Small intestine (tissue), 7 donors: ENCODE results near the gene SBNO2. TPM values are rescaled to one million over a fixed set of nuclear protein-coding genes. Genes with fewer than 3 reads are reported as not detected.
"Not testable (repeated sequence)": the region's sequence is repeated elsewhere in the genome, so short reads cannot be mapped to it uniquely, and the experiment has no call there.

Experiments
- DNase-seq, 2 donors: peaks; one replicate each; pipeline versions ENCODE4 v3.0.0 to v3.0.0-alpha.2; 2013
- FAIRE-seq: peaks from 2 replicates; lab custom pipeline; 2012; peaks lifted over from hg19 to GRCh38; lab: Jason Lieb, UNC
- H3K27ac ChIP-seq, 3 donors: one replicate each; pipeline ENCODE4 v1.5.1; 2013; ENCODE audit warnings: low read length in 2 of 3, mild to moderate bottlenecking in 2 of 3, control low read depth in 1 of 3, inconsistent platforms in 1 of 3, low read depth in 1 of 3, moderate library complexity in 1 of 3
- H3K27me3 ChIP-seq, 3 donors: one replicate each; pipeline ENCODE4 v1.6.1; 2013; ENCODE audit warnings: low read length in 3 of 3, inconsistent platforms in 1 of 3; ENCODE audit not compliant: control insufficient read depth in 3 of 3, insufficient read depth in 3 of 3
- H3K36me3 ChIP-seq, 3 donors: one replicate each; pipeline ENCODE4 v1.6.1; 2013; ENCODE audit warnings: low read length in 3 of 3, inconsistent platforms in 1 of 3, low read depth in 1 of 3, mild to moderate bottlenecking in 1 of 3, moderate library complexity in 1 of 3; ENCODE audit not compliant: control insufficient read depth in 3 of 3, insufficient read depth in 2 of 3
- H3K4me1 ChIP-seq, 3 donors: one replicate each; pipeline ENCODE4 v1.6.1; 2013; ENCODE audit warnings: low read length in 2 of 3, inconsistent platforms in 1 of 3, low read depth in 1 of 3, mild to moderate bottlenecking in 1 of 3, moderate library complexity in 1 of 3; ENCODE audit not compliant: control insufficient read depth in 3 of 3, insufficient read depth in 2 of 3
- H3K4me3 ChIP-seq, 3 donors: one replicate each; pipeline ENCODE4 v1.5.1; 2013; ENCODE audit warnings: low read length in 3 of 3, control low read depth in 1 of 3, inconsistent platforms in 1 of 3, low read depth in 1 of 3, mild to moderate bottlenecking in 1 of 3, moderate library complexity in 1 of 3
- H3K9me3 ChIP-seq, 2 donors: one replicate each; pipeline ENCODE4 v1.6.1; 2013; ENCODE audit warnings: low read depth in 1 of 2, low read length in 1 of 2; ENCODE audit not compliant: control insufficient read depth in 2 of 2, insufficient read depth in 1 of 2
- WGBS, 3 donors: extraction: QIAGEN DNeasy Blood & Tissue Kit; methylation state at CpG; one replicate each; pipeline ENCODE4 v1.1.7; 2013; 5-methylcytosine and 5-hydroxymethylcytosine counted together
- polyA plus RNA-seq, 4 donors: library from polyadenylated mRNA; stranded (reverse) in 3 of 4; unstranded in 1 of 4; fragments of 200-250 nt in 3 of 4; fragments of 120-200 nt in 1 of 4; gene quantifications; one replicate each; pipeline versions ENCODE4 v1.2.1 to v1.2.3, GENCODE V29; 2013
- donor health status: healthy with polysubstance abuse.
- donor health status: control.
- donor health status: control.
- donor health status: Bipolar disorder and iron deficiency.
- donor health status: healthy.

The SBNO2 gene
- polyA plus RNA-seq, 4 donors = 19.7 to 32.1 (median 21.6) TPM

DNA sequence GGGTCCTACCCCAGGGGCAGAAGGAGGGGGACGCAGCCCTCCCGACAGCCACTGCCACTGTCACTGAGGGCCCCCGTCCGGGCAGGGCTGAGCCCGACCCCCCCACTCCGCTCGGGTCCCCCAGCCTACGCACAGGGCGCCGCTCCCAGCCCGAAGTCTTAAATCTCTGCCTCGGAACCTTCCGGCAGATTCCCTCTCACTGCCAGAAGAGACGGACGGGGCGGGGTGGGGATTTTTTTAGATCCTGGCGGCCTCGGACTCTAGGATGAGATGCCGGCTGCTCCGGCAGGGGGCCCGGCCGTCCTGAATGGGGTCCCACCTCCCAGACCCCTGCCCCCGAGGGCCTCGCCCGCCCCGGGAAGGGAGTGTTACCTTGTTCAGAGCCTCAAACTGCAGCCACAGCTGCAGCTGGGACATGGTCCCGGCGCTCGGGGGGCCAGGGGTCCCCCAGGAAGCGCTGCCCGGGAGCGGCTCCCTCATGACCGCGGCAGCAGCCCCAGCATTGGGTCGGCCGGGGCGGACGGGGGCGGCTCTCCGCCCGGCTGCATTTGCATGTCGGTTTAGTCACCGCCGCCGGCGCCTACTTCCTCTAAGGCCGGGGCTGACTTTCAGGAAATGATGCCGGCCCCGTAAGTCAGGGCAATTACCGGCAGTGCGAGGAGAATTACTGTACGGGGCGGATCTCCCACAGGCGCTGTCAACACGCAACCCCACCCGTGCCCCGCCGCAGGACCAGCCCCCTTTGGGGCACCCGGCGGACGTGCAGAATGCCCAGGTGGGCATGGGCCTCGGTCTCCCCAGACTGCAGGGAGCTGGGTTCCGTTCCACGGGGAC is 42.1 kb downstream of the SBNO2 start:
- peak overlapping the region; percentile 77 to 99 (median 80) for H3K27ac ChIP-seq
- WGBS, 3 donors = 1 to 6% (median 1%) methylated on average over 58 to 64 of the region's 64 CpGs
- FAIRE-seq = no peak
- peaks cover 3 to 68% (median 5%) of the 10 kb centered on the region in 3 donors for H3K36me3 ChIP-seq
- H3K9me3 ChIP-seq = no peaks in the 10 kb centered on the region
- H3K4me3 ChIP-seq = peak overlapping the region; percentile 56 to 84 (median 74)
- no peaks in the 10 kb centered on the region for H3K27me3 ChIP-seq
- DNase-seq = peak; percentile 91 to 94
- peaks cover 3 to 42% (median 15%) of the 10 kb centered on the region in 3 donors for H3K4me1 ChIP-seq

DNA sequence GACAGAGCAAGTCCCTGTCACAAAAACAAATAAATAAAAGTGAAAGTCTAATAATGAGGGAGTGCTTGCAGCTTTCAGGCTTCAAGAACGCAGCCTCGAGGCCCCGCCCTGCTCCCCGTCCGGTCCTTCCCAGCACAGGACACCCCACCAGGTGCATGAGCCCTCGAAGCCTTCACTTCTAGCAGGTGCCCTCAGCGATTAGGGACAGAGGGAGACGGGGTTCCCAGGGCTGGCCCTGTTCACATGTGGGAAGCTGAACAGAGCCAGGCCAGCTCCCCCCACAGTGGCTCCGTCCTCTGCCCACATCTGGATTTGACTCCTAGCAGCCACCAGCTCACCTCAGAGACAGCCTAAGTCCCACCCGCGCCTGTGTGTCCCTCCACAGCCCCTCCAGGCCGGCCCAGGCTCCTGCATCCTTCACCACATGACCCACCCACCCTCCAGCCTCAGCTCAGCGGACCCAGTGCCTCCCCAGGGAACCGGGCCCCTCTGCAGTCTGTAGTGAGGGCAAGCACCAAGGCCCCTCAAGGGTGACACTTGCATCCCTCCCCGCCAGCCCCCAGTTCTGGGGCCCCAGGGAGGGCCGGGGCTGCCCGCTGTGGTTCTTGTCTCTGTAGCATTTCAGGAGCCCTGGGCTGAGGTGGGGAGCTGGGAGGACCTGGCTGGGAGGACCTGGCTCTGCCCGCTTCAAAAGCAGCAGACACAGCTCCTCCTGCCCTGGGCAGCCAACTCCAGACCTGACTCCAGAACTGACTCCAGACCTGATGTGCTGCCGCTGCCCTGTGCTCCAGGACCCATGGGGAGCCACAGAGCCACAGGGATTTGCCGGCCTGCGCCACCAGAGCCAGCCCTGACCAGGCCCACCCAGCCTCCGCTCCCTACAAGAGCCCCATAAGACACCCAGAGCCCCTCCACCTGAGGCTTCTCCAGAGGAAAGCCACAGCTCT is 43.0 kb downstream of the SBNO2 start:
- peak overlapping the region; percentile 56 to 84 (median 74) for H3K4me3 ChIP-seq
- no peaks in the 10 kb centered on the region for H3K27me3 ChIP-seq
- peak overlapping the region; percentile 77 to 99 (median 80) for H3K27ac ChIP-seq
- peaks cover 8 to 70% (median 10%) of the 10 kb centered on the region in 3 donors for H3K36me3 ChIP-seq
- no peaks in the 10 kb centered on the region for H3K9me3 ChIP-seq
- peaks cover 3 to 34% (median 9%) of the 10 kb centered on the region in 3 donors for H3K4me1 ChIP-seq
- FAIRE-seq (no peak), DNase-seq (peak in 1 of 2 donors; percentile 51)
- WGBS, 3 donors = 20 to 34% (median 32%) methylated on average over 22 of the region's 22 CpGs

DNA sequence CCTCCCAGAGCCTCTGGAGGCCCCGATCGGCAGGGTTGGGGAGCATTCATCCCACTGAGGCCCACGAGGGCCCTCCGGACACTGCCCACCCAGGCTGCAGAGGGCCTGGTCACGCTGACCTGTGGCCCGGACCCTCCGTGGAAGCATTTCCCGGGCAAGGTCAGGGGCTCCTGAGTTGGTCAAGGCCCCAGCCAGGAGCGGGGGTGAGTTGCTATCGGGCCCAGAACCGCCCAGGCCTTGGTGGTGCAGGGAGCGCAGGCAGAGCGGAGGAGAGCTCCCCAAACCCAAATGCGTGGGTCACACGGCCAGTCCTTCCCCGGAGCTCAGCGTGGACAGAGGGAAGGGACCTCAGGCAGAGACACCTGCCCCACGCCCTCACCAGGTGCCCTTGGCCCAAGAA is 44.5 kb downstream of the SBNO2 start:
- WGBS, 3 donors = 94% methylated on average over 15 to 18 of the region's 18 CpGs

DNA sequence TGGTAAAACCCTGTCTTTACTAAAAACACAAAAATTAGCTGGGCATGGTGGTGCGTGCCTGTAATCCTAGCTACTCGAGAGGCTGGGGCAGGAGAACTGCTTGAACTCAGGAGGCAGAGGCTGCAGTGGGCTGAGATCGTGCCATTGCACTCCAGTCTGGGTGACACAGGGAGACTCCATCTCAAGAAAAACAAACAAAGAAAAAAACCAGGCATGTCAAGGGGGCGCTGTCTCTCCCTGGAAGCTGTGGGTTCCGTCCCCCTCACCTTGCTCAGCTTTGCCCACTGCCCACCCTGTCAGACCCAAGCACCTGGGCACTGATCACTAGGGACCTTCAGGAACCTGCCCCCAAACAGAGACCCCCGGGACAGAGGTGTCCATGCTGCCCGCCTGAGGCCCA is 45.0 kb downstream of the SBNO2 start:
- Histone ChIP-seq H3K4me1 (peaks cover 3 to 26% (median 9%) of the 10 kb centered on the region in 3 donors), H3K36me3 (peaks cover 8 to 75% (median 18%) of the 10 kb centered on the region in 3 donors)
- FAIRE-seq, H3K4me3 ChIP-seq, DNase-seq, H3K27ac ChIP-seq, H3K27me3 ChIP-seq, H3K9me3 ChIP-seq: not testable (repeated sequence)
- 93 to 94% (median 94%) methylated on average over 7 of the region's 7 CpGs for WGBS, 3 donors

More for the DNA sequence above, 44.5 kb downstream of the SBNO2 start:
- Histone ChIP-seq H3K4me1 (peaks cover 3 to 26% (median 9%) of the 10 kb centered on the region in 3 donors), H3K9me3 (no peaks in the 10 kb centered on the region), H3K27me3 (no peaks in the 10 kb centered on the region), H3K36me3 (peaks cover 8 to 75% (median 17%) of the 10 kb centered on the region in 3 donors), H3K27ac (no peak overlapping the region), H3K4me3 (no peak overlapping the region)
- DNase-seq (no peak), FAIRE-seq (no peak)

DNA sequence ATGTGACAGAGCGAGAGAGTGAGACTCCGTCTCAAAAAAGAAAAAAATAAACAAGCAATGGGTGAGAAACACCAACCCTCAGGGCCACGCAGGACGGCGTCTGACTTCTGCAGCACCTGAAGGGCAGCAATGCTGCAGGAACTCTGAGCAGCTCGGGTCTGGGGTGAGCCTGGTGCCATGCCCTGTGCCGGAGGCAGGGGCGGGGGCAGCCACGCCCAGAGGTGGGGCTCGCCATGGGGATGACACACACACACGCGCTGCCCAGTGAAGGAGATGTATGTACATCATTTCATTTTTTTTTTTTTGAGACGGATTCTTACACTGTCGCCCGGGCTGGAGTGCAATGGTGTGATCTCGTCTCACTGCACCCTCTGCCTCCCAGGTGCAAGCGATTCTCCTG is 46.0 kb downstream of the SBNO2 start:
- H3K4me3 ChIP-seq = no peak overlapping the region
- DNase-seq (no peak), FAIRE-seq (no peak)
- WGBS, 3 donors = 82 to 92% (median 89%) methylated on average over 16 to 17 of the region's 17 CpGs
- peaks cover 3 to 23% (median 5%) of the 10 kb centered on the region in 3 donors for H3K4me1 ChIP-seq
- H3K27me3 ChIP-seq = no peaks in the 10 kb centered on the region
- no peaks in the 10 kb centered on the region for H3K9me3 ChIP-seq
- H3K27ac ChIP-seq = no peak overlapping the region
- H3K36me3 ChIP-seq = peaks cover 17 to 75% (median 26%) of the 10 kb centered on the region in 3 donors

DNA sequence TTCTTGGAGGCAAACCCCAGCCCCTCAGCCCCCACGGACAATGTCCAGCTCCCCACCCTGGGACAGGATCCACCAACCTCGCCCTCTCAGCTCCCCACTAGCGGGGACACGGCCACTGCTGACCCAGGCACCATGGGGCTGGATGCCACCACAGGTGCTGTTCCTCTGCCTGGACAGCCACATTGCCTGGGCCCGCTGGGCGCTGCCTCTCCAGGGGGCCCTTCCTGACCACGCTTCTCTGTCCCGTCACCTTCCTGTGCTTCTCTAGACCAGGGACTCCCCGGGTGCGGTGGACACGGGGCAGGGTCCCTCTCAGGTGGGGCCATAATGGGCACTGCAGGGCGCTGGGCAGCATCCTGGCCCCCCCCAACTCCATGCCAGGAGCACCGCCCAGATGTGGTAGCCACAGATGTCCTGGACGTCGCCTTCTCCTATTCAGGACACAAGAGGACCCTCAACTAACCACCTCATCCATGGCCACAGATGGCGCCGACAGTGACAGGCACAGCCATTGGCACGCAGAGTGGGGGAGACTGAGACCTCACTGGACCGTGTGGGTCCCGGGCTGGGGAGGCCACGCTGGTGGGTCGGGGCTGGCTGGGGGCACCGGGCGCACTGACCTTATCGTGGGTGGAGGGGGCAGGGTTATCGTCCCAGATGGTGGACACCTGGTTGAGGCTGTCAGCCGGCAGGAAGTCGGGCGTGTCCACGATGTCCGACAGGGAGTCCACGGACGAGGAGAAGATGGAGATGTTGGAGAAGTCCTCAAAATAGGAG is 46.9 kb downstream of the SBNO2 start:
- peaks cover 20 to 85% (median 35%) of the 10 kb centered on the region in 3 donors for H3K36me3 ChIP-seq

DNA sequence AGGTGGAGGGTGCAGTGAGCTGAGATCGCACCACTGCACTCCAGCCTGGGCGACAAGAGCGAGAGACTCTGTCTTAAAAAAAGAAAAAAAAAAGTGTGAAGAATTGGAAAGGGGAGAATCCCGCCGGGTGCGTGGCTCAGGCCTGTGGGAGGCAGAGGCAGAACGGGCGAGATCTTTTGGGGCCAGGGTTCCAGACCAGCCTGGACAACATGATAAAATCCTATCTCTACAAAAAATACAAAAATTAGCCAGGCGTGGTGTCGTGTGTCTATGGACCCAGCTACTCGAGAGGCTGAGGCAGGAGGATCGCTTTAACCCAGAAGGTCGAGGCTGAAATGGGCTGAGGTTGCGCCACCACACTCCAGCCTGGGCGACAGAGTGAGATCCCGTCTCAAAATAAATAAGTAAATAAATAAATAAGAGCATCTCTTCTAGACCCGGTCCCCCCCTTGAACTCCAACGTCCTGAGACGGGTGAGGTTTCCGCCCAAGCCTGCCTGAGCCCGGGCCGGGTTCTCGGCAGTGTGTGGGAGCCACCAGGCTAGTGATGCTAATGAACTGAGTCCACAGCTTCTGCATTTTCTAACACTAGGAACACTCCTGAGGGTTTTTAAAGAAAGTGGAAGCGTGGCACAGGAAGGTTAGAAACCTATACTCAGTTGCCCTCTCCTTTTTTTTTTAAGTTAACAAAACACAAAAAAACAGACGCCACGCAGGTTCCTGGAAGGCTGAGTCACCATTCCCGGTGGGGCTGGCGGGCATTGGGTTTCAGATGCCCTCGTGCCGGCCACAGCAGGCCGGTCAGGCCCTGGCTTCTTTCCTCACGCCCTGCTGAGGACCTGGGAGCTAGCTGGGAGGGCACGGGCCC is 48.2 kb downstream of the SBNO2 start:
- DNase-seq = no peak
- Histone ChIP-seq H3K36me3 (peaks cover 30 to 95% (median 46%) of the 10 kb centered on the region in 3 donors), H3K4me3 (no peak overlapping the region), H3K4me1 (peaks cover 0 to 2% (median 0%) of the 10 kb centered on the region in 3 donors), H3K9me3 (no peaks in the 10 kb centered on the region), H3K27me3 (no peaks in the 10 kb centered on the region), H3K27ac (no peak overlapping the region)
- FAIRE-seq = no peak
- WGBS, 3 donors = 91 to 93% (median 91%) methylated on average over 33 of the region's 33 CpGs

More for the DNA sequence above, 46.9 kb downstream of the SBNO2 start:
- Histone ChIP-seq H3K9me3 (no peaks in the 10 kb centered on the region), H3K27ac (no peak overlapping the region), H3K4me3 (no peak overlapping the region), H3K4me1 (peaks cover 0 to 14% (median 0%) of the 10 kb centered on the region in 3 donors), H3K27me3 (no peaks in the 10 kb centered on the region)
- FAIRE-seq (no peak), DNase-seq (no peak)
- WGBS, 3 donors = 92 to 95% (median 95%) methylated on average over 30 to 33 of the region's 33 CpGs
